HG03520 (cell line): ENCODE data around the gene KLRC1.
"Not testable (repeated sequence)": the region's sequence is repeated elsewhere in the genome, so short reads cannot be mapped to it uniquely, and the experiment has no call there.

Experiments
- ATAC-seq: cut with Tn5 transposase; IDR thresholded peaks from one replicate; pipeline ENCODE4 v1.9.1; 2021; ENCODE audit warnings: mild to moderate bottlenecking, moderate library complexity; ENCODE audit not compliant: unreplicated experiment

Gene KLRC1

DNA sequence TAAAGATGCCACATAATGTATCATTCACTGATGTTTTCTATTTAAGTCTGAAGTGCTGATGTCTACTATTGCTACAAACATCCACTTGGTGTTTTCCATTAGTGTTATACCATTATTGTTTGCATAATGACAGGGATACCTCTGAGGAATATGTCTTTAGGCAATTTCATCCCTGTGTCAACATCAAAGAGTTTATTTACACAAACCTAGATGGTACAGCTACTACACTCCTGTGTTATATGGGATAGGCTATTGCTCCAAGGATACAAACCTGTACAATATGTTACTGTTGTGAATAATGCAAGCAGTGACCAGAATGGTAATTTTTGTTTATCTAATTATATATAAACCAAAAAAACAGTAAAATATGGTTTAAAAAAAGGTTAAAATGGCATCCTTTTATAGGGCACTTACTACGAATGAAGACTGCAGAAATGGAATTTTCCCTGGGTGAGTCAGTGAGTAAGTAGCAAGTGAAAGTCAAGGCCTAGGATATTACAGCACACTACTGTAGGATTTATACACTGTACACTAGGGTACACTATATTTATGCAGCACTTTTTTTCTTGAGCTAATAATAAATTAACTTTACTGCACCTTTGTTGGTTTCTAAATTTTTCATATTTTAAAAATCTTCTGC lies 28.8 kb downstream of the KLRC1 start:
- not testable (repeated sequence) for ATAC-seq

DNA sequence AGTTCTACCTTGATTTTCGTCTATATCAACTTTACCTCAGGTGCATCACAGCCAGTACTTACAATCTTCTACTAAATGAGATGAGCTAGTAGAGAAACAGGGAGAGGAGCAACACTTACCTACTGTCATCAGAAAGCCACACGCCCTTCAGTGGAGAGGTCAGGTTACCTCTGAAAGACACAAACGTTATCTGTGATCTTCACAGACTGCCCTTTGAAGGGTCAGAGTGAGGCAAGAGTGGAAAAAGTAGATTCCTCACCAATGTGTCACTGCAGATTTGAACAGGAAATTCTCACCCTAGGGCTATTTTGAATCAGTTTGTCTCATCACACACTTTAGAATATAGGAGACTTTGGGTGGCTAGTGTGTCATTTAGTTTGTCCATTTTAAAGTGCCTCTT lies 31.0 kb downstream of the KLRC1 start:
- not testable (repeated sequence) for ATAC-seq

DNA sequence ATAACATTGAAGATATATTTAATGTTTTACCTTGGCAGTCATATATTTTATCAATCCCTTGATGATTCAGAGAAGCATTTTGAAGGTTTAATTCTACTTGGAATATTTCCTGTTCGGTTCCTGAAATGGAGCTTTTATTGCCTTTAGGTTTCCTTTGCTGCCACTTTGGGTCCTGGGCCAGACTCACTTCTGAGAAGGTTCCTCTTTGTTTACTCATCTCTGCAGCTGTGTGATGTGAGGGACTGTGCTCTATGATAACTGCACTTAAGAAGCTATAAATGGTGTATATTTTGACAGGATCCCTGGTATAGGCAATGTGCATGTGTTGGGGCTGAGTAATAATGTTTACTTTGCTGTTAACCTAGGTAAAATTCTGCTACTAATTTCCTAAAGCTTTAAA lies 32.8 kb downstream of the KLRC1 start, which contains the start of gene KLRC3:
Gene KLRC3 (minus strand): TSS at position 262 of the 400 bp plus-strand sequence. CDS start 45 bp downstream, at position 217.
- not testable (repeated sequence) for ATAC-seq

DNA sequence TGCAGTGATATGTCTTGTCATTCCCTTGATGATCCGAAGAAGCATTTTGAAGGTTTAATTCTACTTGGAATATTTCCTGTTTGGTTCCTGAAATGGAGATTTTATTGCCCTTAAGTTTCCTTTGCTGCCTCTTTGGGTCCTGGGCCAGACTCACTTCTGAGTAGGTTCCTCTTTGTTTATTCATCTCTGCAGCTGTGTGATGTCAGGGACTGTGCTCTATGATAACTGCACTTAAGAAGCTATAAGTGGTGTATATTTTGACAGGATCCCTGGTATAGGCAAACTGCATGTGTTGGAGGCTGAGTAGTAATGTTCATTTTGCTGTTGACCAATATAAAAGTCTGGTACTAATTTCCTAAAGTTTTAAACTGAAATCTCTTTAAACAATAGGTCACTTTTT lies 43.8 kb downstream of the KLRC1 start, which contains the start of gene KLRC4:
Gene KLRC4 (minus strand): TSS at position 366 of the 400 bp plus-strand sequence. CDS start 182 bp downstream, at position 184.
- ATAC-seq, result no peak

DNA sequence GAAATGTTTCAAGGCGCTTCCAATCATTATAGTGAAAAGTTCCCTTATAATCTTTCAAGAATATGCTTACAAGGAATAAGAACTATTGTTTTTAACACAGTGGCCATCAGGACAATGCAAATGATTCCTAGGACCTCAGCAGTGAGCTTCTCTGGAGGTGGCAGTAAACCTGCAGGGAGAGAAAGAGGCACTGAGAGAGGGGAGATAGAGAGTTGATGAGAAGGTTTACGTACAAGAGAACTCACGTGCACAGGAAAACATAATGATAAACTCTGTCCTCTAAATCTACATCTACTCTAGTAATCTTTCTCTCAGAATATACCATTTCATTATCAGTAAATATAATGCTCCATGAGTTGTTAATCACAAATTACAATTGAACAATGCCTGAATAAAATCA lies 44.3 kb downstream of the KLRC1 start:
- ATAC-seq, result no peak

DNA sequence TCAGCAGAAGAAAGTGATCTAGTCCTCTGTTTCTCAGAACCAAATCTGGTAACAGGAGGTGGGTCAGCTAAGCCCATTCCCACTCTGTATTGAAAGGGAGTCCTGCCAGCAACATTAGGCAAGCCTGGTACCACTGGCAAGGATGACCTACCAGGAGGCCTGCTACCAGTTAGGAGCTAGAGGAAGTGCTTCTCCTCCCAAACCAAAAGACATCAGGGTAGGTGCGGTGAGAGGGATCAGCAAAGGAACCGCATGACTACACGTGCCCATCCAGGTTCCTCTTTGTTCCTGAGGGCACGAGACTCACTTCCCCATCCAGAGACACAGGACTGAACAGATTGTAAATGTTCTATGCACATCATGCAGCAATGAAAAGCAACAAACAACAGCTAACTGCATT lies 46.5 kb downstream of the KLRC1 start:
- no peak for ATAC-seq

DNA sequence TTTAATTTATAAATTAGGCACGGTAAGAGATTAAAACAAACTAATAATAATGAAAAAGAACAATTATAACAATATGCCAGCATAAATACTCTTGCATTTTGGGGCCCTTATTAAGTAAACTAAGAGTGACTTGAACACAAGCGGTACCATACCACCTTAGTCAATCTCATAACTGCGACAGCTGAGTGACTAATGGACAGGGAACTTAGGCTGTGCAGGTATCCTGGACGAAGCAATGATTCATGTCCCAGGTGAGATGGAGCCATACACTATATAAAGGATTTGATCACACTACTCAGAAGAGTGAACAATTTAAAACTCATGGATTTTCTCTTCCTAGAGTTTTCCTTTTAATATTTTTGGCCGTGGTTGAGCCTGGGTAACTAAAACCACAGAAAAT lies 47.9 kb downstream of the KLRC1 start:
- no peak for ATAC-seq

DNA sequence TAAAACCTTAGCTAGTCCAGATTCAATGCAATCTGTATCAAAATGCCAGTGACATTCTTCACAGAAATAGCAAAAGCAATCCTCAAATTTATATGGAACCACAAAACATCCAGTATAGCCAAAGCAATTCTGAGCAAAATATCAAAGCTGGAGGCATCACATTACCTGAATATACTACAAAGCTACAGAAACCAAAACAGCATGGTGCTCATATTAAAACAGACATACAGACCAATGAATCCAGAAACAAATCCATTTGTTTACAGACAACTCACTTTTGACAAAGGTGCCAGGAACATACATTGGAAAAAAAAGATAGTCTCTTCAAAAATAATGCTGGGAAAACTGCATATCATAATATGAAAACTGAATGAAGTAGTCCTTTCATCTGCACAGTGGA lies 48.4 kb downstream of the KLRC1 start:
- no peak for ATAC-seq

DNA sequence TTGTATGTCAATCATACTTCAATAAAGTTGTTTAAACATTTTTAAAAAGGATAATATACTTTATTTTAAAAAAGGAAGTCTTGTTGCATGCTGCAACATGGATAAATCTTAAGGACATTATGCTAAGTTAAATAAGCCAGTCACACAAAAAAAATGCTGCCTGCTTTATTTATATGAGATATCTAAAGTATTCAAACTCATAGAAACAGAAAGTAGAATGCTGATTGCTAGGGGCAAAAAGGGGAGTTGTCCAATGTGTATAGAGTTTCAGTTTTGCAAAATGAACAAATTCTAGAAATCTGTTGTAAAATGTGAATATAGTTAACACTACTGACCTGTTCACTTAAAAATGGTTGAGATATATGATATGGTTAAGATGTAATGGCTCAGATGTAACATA lies 52.3 kb downstream of the KLRC1 start:
- no peak for ATAC-seq

DNA sequence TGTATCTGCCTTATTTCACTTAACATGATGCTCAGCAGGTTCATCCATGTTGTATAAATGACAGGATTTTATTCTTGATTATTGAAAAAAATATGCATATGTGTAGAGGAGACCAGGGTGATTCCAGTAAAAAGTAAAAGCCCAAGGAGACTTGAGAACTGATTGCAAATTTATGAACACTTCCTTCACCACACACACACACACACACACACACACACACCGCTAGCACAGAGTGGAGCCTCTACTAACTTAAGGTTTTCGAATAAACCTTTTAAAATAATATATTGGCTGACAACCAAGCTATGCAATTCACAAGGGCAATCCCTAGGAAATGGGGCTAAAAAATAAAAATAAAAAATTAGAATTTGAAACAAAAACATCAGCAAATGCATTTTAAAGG lies 55.0 kb downstream of the KLRC1 start:
- ATAC-seq, result no peak

DNA sequence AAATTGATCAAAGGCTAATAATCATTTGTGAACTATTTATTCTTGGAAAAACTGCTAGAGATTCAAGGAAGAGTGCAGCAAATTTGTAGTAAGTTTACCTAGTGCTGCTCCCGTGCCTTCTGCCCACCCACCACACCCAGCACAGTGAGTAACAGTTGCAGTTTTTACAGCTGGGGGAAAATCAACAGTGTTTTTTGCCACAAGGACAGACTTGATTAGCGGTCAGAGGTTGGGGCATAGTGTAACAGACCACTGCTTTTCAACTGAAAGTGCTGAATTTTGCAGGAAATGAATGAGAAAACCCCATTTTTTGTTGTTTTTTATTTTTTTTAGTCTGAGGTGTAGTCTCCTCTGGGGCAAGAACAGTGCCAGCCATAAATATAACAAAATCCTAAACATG lies 55.9 kb downstream of the KLRC1 start:
- no peak for ATAC-seq

DNA sequence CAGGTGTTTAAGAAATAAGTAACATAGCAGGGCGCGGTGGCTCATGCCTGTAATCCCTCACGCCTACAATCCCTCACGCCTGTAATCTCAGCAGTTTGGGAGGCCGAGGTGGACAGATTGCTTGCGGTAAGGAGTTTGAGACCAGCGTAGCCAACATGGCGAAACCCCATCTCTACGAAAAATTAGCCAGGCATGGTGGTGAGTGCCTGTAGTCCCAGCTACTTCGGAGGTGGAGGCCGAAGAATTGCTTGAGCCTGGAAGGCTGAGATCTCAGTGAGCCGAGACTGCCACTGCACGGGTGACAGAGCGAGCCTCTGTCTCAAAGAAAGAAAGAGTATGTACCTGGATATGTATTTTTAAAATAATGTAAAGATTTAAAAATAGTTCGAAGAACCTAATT lies 57.0 kb downstream of the KLRC1 start:
- ATAC-seq, result not testable (repeated sequence)
